GM19193 (cell line): ENCODE data around the gene CA10.

ENCODE experiments used
- POLR2A ChIP-seq: IDR thresholded peaks from 4 replicates; pipeline ENCODE4 v1.6.1; 2011; ENCODE audit not compliant: insufficient read depth, insufficient read length; ENCODE audit errors: extremely low read depth

The CA10 gene

GRCh38 chr17:51768706-51769105, 389.8 kb downstream of the CA10 start:
- no peak for TF ChIP-seq POLR2A

GRCh38 chr17:51767287-51767686, 391.2 kb downstream of the CA10 start:
- no peak for TF ChIP-seq POLR2A

- no peak for TF ChIP-seq POLR2A
Measured at GRCh38 chr17:51765282-51766135, 393.0 kb downstream of the CA10 start.

- no peak for TF ChIP-seq POLR2A
Measured at GRCh38 chr17:51764387-51764971, 394.0 kb downstream of the CA10 start.

- TF ChIP-seq POLR2A = no peak
Measured at GRCh38 chr17:51763058-51763457, 395.5 kb downstream of the CA10 start.

GRCh38 chr17:51761105-51761504, 397.4 kb downstream of the CA10 start:
- no peak for TF ChIP-seq POLR2A

GRCh38 chr17:51759260-51759659, 399.3 kb downstream of the CA10 start:
- no peak for TF ChIP-seq POLR2A

- TF ChIP-seq POLR2A = no peak
Measured at GRCh38 chr17:51751072-51751471, 407.4 kb downstream of the CA10 start.

- TF ChIP-seq POLR2A = no peak
Measured at GRCh38 chr17:51748749-51749604, 409.5 kb downstream of the CA10 start.

- TF ChIP-seq POLR2A = no peak
Measured at GRCh38 chr17:51746421-51746820, 412.1 kb downstream of the CA10 start.

GRCh38 chr17:51745993-51746392, 412.5 kb downstream of the CA10 start:
- TF ChIP-seq POLR2A = no peak

GRCh38 chr17:51743477-51743876, 415.0 kb downstream of the CA10 start:
- no peak for TF ChIP-seq POLR2A

GRCh38 chr17:51742571-51742970, 415.9 kb downstream of the CA10 start:
- no peak for TF ChIP-seq POLR2A

GRCh38 chr17:51741458-51741857, 417.1 kb downstream of the CA10 start:
- no peak for TF ChIP-seq POLR2A

GRCh38 chr17:51740531-51740930, 418.0 kb downstream of the CA10 start:
- no peak for TF ChIP-seq POLR2A
